Mammary epithelial cell (primary cell): ENCODE data around the gene RNF208.

ENCODE experiments used
- CTCF ChIP-seq, 2 donors: IDR thresholded peaks in 1 of 2; conservative IDR thresholded peaks in 1 of 2; 2 replicates each; pipeline ENCODE4 v1.5.1; 2011 to 2012; ENCODE audit warnings: inconsistent platforms in 2 of 2, low read length in 2 of 2, mild to moderate bottlenecking in 2 of 2, control low read depth in 1 of 2, low read depth in 1 of 2; ENCODE audit not compliant: insufficient read depth in 1 of 2; ENCODE audit errors: extremely low read depth in 1 of 2
- EZH2 ChIP-seq: IDR thresholded peaks from 2 replicates; pipeline ENCODE4 v1.6.1; 2012; ENCODE audit warnings: low read length, inconsistent platforms, borderline replicate concordance

- TF ChIP-seq CTCF (conservative IDR thresholded peaks at IDR 0.05 in 1 of 2, IDR thresholded peaks at IDR 0.05 in 1 of 2; ENCODE audit: extremely low read depth in 1 of 2, insufficient read depth in 1 of 2, low read depth in 1 of 2, low read length in 2 of 2) (no peak), EZH2 (no peak)
These were observed 26.4 kb downstream of the RNF208 start for GRCh38 chr9:137195525-137196220.
